GM13976 (cell line): Measurements from ENCODE around the gene HOXA1.

Experiments used
- DNase-seq: peaks from one replicate; pipeline ENCODE4 v3.0.0; 2012; ENCODE audit warnings: low spot score
- CTCF ChIP-seq: IDR thresholded peaks from 2 replicates; pipeline ENCODE4 v1.5.1; 2012; ENCODE audit warnings: borderline replicate concordance, mild to moderate bottlenecking; ENCODE audit not compliant: insufficient read depth; ENCODE audit errors: extremely low read depth, missing control alignments, control extremely low read depth
- in situ Hi-C: fragments of 300-500 bp; cut with MboI; formaldehyde crosslinking; loops from one replicate; pipeline ENCODE4 v1.12.0; 2022; ENCODE audit warnings: low sequenced_read_pairs, mixed read lengths, inconsistent platforms; ENCODE audit not compliant: unreplicated experiment

Gene HOXA1

GRCh38 chr7:27125986-27126394 is 30.2 kb upstream of the HOXA1 start:
- in situ Hi-C loops, result no loop called here
- no peak for DNase-seq
- TF ChIP-seq CTCF, result no peak

- no peak for TF ChIP-seq CTCF
- in situ Hi-C loops, result no loop called here
- DNase-seq, result no peak
Observed at GRCh38 chr7:27124902-27125689, 29.3 kb upstream of the HOXA1 start.

- in situ Hi-C loops, result no loop called here
- no peak for TF ChIP-seq CTCF
- DNase-seq, result no peak
Observed at GRCh38 chr7:27124096-27124901, 28.5 kb upstream of the HOXA1 start.

- no peak for DNase-seq
- no peak for TF ChIP-seq CTCF
- in situ Hi-C loops, result no loop called here
Observed at GRCh38 chr7:27123477-27124053, 27.8 kb upstream of the HOXA1 start.

- TF ChIP-seq CTCF, result no peak
- DNase-seq, result no peak
- in situ Hi-C loops, result no loop called here
Observed at GRCh38 chr7:27123007-27123476, 27.2 kb upstream of the HOXA1 start.

GRCh38 chr7:27122077-27122910 is 26.5 kb upstream of the HOXA1 start:
- no peak for DNase-seq
- in situ Hi-C loops, result no loop called here
- no peak for TF ChIP-seq CTCF
